Measurements from ENCODE around the gene SULT1A1. TPM values are rescaled to one million over a fixed set of nuclear protein-coding genes. Genes with fewer than 3 reads are reported as not detected.
"Not testable (repeated sequence)": the region's sequence is repeated elsewhere in the genome, so short reads cannot be mapped to it uniquely, and the experiment has no call there.

Gene SULT1A1
- total RNA-seq, 1 donor from 2014 or later: 5.3 TPM

- not testable (repeated sequence) for H3K36me3 Mint-ChIP-seq (ENCODE audit: low read depth, unreplicated experiment); H3K27ac Mint-ChIP-seq (ENCODE audit: unreplicated experiment); H3K9me3 Mint-ChIP-seq (ENCODE audit: unreplicated experiment); DNase-seq (ENCODE audit: low spot score); H3K4me3 Mint-ChIP-seq (ENCODE audit: unreplicated experiment); H3K27me3 Mint-ChIP-seq (ENCODE audit: unreplicated experiment)
- H3K4me1 Mint-ChIP-seq (ENCODE audit: unreplicated experiment): peaks cover 18% of the 10 kb centered on the region
Observed at GRCh38 chr16:28599377-28600285, 10.2 kb downstream of the SULT1A1 start.

- H3K4me3 Mint-ChIP-seq (ENCODE audit: unreplicated experiment): no peak overlapping the region
- peaks cover under 1% of the 10 kb centered on the region for H3K36me3 Mint-ChIP-seq (ENCODE audit: low read depth, unreplicated experiment)
- peaks cover 18% of the 10 kb centered on the region for H3K4me1 Mint-ChIP-seq (ENCODE audit: unreplicated experiment)
- no peak overlapping the region for H3K27ac Mint-ChIP-seq (ENCODE audit: unreplicated experiment)
- no peak for DNase-seq (ENCODE audit: low spot score)
- TF ChIP-seq, protein P1, sequence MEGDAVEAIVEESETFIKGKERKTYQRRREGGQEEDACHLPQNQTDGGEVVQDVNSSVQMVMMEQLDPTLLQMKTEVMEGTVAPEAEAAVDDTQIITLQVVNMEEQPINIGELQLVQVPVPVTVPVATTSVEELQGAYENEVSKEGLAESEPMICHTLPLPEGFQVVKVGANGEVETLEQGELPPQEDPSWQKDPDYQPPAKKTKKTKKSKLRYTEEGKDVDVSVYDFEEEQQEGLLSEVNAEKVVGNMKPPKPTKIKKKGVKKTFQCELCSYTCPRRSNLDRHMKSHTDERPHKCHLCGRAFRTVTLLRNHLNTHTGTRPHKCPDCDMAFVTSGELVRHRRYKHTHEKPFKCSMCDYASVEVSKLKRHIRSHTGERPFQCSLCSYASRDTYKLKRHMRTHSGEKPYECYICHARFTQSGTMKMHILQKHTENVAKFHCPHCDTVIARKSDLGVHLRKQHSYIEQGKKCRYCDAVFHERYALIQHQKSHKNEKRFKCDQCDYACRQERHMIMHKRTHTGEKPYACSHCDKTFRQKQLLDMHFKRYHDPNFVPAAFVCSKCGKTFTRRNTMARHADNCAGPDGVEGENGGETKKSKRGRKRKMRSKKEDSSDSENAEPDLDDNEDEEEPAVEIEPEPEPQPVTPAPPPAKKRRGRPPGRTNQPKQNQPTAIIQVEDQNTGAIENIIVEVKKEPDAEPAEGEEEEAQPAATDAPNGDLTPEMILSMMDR (IDR thresholded peaks at IDR 0.05; ENCODE audit: unreplicated experiment): no peak
- no peaks in the 10 kb centered on the region for H3K9me3 Mint-ChIP-seq (ENCODE audit: unreplicated experiment)
- H3K27me3 Mint-ChIP-seq (ENCODE audit: unreplicated experiment): peaks cover 5% of the 10 kb centered on the region
Observed at GRCh38 chr16:28597692-28598261, 12.1 kb downstream of the SULT1A1 start.

DNA sequence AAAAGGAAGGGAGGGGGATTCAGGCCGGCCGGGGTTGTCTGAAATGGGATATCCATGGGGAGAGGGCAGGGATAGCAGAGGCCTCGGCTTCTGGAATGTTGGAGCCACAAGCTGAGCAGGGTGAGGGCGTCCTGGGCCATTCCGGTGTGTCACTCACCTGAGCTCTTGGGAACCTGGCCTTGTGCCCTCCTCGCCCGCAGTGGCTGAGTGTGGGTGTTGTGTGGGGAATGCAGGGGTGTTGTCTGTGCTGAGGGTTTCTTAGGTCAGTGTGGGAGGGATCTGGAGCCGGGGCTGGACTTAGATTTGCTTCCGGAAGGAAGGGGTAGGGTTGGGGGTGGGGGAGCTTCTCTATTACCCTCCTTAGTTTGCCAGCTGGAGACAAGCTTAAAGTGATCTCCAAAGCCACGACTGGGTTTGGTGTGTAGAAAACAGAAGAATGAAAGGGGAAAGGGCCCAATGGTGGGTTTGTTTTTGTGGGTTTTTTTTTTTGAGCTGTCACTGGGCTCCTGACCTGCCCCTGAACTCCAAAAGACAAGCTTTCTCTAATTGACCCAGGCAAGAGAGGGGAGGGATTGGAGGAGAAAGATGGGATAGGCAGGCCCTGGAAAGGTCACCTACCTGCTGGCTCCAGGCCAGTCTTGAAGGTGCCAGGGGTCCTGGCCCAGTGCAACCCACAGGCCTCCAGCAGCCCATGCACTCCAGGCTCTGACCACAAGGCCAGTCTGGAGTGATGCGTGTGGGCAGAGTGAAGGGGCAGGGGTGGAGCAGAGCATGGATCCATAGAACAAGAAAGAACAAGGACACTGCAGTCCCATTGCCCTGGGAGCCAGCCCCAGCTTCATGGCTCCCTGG lies 12.8 kb downstream of the SULT1A1 start, which contains the start of gene SULT1A2:
Gene SULT1A2, minus strand, starts transcription at position 211 of the 852 bp plus-strand sequence. CDS start 1,120 bp downstream, outside the sequence.
- Mint-ChIP-seq H3K27me3 (ENCODE audit: unreplicated experiment) (peaks cover 5% of the 10 kb centered on the region), H3K27ac (ENCODE audit: unreplicated experiment) (peak within 1 kb of the TSS; percentile 42), H3K4me1 (ENCODE audit: unreplicated experiment) (peaks cover 18% of the 10 kb centered on the region), H3K36me3 (ENCODE audit: low read depth, unreplicated experiment) (peaks cover 7% of the 10 kb centered on the region), H3K9me3 (ENCODE audit: unreplicated experiment) (no peaks in the 10 kb centered on the region), H3K4me3 (ENCODE audit: unreplicated experiment) (peak within 1 kb of the TSS; percentile 25)
- no peak for DNase-seq (ENCODE audit: low spot score)
- TF ChIP-seq, protein P1 (IDR thresholded peaks at IDR 0.05; ENCODE audit: unreplicated experiment): no peak

DNA sequence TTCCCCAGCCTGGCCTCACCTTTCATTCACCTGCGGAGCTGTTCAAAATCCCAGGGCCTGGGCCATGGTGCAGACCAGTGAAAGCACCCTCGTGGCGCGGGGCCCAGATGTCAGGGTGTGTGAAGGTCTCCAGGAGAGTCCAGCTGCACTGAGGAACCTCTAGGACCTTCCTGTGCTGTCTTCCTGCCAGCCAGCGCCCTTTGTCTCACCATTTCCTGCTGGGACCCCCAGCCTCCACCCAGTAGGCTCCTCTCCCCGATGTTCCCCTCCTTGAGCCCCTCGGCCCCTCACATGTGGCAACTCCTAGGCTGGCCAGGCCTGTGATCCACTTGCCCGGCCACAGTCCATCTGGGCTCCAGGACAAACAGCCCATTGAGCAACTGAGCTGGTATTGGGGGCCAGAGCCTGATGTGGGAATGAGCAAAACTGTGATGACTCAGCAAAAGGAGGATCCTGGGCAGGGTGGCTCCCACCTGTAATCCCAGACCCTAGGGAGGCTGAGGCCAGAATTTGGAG lies 13.7 kb downstream of the SULT1A1 start:
- Mint-ChIP-seq H3K27ac (ENCODE audit: unreplicated experiment) (no peak overlapping the region), H3K4me3 (ENCODE audit: unreplicated experiment) (peak overlapping the region; percentile 25), H3K36me3 (ENCODE audit: low read depth, unreplicated experiment) (peaks cover 7% of the 10 kb centered on the region), H3K27me3 (ENCODE audit: unreplicated experiment) (peaks cover 5% of the 10 kb centered on the region), H3K9me3 (ENCODE audit: unreplicated experiment) (no peaks in the 10 kb centered on the region), H3K4me1 (ENCODE audit: unreplicated experiment) (peaks cover 18% of the 10 kb centered on the region)
- no peak for DNase-seq (ENCODE audit: low spot score)
- TF ChIP-seq, protein P1 (IDR thresholded peaks at IDR 0.05; ENCODE audit: unreplicated experiment): no peak

DNA sequence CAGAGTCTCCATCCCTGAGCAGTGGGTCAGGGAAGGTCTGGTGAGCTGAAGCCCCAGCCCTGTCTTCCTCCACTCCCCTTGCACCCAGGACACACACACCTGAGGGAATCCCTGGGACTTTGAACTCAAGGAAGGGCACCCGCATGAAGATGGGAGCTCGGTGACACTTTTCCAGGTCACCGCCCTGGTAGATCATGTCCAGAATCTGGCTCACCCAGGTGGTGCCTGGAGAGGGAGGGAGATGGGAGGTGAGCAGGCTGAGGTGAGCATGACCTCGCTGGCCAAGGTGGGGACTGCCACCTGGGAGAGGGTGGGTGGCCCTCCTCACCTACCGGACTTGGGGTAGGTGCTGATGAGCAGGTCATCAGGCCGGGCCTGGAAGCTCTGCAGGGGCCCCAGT lies 14.4 kb downstream of the SULT1A1 start:
- DNase-seq (ENCODE audit: low spot score); H3K27me3 Mint-ChIP-seq (ENCODE audit: unreplicated experiment); H3K4me3 Mint-ChIP-seq (ENCODE audit: unreplicated experiment); H3K36me3 Mint-ChIP-seq (ENCODE audit: low read depth, unreplicated experiment); H3K27ac Mint-ChIP-seq (ENCODE audit: unreplicated experiment); H3K9me3 Mint-ChIP-seq (ENCODE audit: unreplicated experiment): not testable (repeated sequence)
- peaks cover 18% of the 10 kb centered on the region for H3K4me1 Mint-ChIP-seq (ENCODE audit: unreplicated experiment)
